PC-3 (cell line): Measurements from ENCODE around the gene RNPEP. TPM values are rescaled to one million over a fixed set of nuclear protein-coding genes. Genes with fewer than 3 reads are reported as not detected.

Experiments
- ATAC-seq: fragments of 200-7000 bp; cut with Tn5 transposase; 2 replicates; pipeline ENCODE4 v1.9.1; 2020; ENCODE audit warnings: mild to moderate bottlenecking, moderate library complexity
- BruUV-seq: library from RNA; stranded (reverse); fragments of 400-500 nt; replicated peaks from 2 replicates; lab custom pipeline; 2021; lab: Mats Ljungman, UMichigan
- CTCF ChIA-PET: fragments of 300-600 bp; sonication (Branson Sonifier 250); formaldehyde crosslinking; loops from one replicate; lab custom pipeline; 2022; ENCODE audit warnings: antibody characterized with exemption; lab: Charles Lee
- POLR2A ChIA-PET: fragments of 300-600 bp; sonication (Branson Sonifier 250); formaldehyde crosslinking; loops from one replicate; lab custom pipeline; 2022; ENCODE audit warnings: antibody characterized with exemption; ENCODE audit not compliant: unreplicated experiment; lab: Charles Lee
- DNase-seq: peaks from one replicate; pipeline ENCODE4 v3.0.0-alpha.2; 2015
- H2AFZ ChIP-seq: fragments of 300-600 bp; sonication (generic); 2 replicates; pipeline ENCODE4 v1.6.0; 2016; ENCODE audit warnings: antibody characterized with exemption, low read length
- H3F3A ChIP-seq: fragments of 300-600 bp; sonication (generic); one replicate; pipeline ENCODE4 v1.6.0; 2017; ENCODE audit warnings: antibody characterized with exemption, low read length, control low read depth, mild to moderate bottlenecking; ENCODE audit not compliant: unreplicated experiment
- H3K27ac ChIP-seq: fragments of 300-600 bp; sonication (generic); 2 replicates; pipeline ENCODE4 v1.5.1; 2016; ENCODE audit warnings: mild to moderate bottlenecking, low read length
- H3K27me3 ChIP-seq: fragments of 300-600 bp; sonication (generic); 2 replicates; pipeline ENCODE4 v1.6.1; 2016; ENCODE audit warnings: low read length, mixed read lengths
- H3K36me3 ChIP-seq: fragments of 300-600 bp; sonication (generic); 2 replicates; pipeline ENCODE4 v1.6.1; 2016; ENCODE audit warnings: low read depth, mixed run types, low read length, mixed read lengths
- H3K4me1 ChIP-seq: fragments of 300-600 bp; sonication (generic); 2 replicates; pipeline ENCODE4 v1.5.1; 2016; ENCODE audit warnings: low read length; ENCODE audit not compliant: insufficient read depth
- H3K4me2 ChIP-seq: fragments of 300-600 bp; sonication (generic); 2 replicates; pipeline ENCODE4 v1.6.0; 2016; ENCODE audit warnings: low read length
- H3K4me3 ChIP-seq: fragments of 300-600 bp; sonication (generic); 2 replicates; pipeline ENCODE4 v1.5.1; 2016; ENCODE audit warnings: mild to moderate bottlenecking, low read length, mixed read lengths
- H3K79me2 ChIP-seq: fragments of 300-600 bp; sonication (generic); 2 replicates; pipeline ENCODE4 v1.6.1; 2017; ENCODE audit warnings: low read length, mixed read lengths
- H3K9ac ChIP-seq: fragments of 300-600 bp; sonication (generic); 2 replicates; pipeline ENCODE4 v1.6.0; 2016; ENCODE audit warnings: mild to moderate bottlenecking, low read length
- H3K9me2 ChIP-seq: fragments of 300-600 bp; sonication (generic); replicated peaks from 2 replicates; pipeline ENCODE4 v1.6.1; 2016; ENCODE audit warnings: mixed run types, low read length, mixed read lengths
- H3K9me3 ChIP-seq: fragments of 300-600 bp; sonication (generic); 2 replicates; pipeline ENCODE4 v1.6.1; 2016; ENCODE audit warnings: low read length, mixed read lengths
- H4K20me1 ChIP-seq: fragments of 300-600 bp; sonication (generic); 2 replicates; pipeline ENCODE4 v1.6.1; 2016; ENCODE audit warnings: low read length, mixed read lengths
- CTCF ChIP-seq: fragments of 300-600 bp; sonication (generic); conservative IDR thresholded peaks from 2 replicates; pipeline ENCODE4 v1.5.1; 2017; ENCODE audit warnings: antibody characterized with exemption, low read depth, mild to moderate bottlenecking, low read length
- EZH2 ChIP-seq: fragments of 300-600 bp; sonication (generic); IDR thresholded peaks from one replicate; pipeline ENCODE4 v1.6.1; 2017; ENCODE audit warnings: antibody characterized with exemption, mild to moderate bottlenecking, low read length; ENCODE audit not compliant: unreplicated experiment
- EZH2phosphoT487 ChIP-seq: fragments of 300-600 bp; sonication (generic); IDR thresholded peaks from 2 replicates; pipeline ENCODE4 v1.6.1; 2018; ENCODE audit warnings: mild to moderate bottlenecking, antibody characterized with exemption, low read length, borderline replicate concordance
- intact Hi-C: fragments of 100-400 bp; cut with micrococcal nuclease; formaldehyde crosslinking; loops from 2 replicates; pipeline ENCODE4 v1.9.0; 2023
- total RNA-seq: library from RNA; depleted of rRNA; stranded (reverse); fragments of >200 nt; gene quantifications from 2 replicates; pipeline ENCODE4 v1.2.3, GENCODE V29; 2014

The RNPEP gene
- total RNA-seq, 1 experiment from 2014 or later, result 64.7 TPM

DNA sequence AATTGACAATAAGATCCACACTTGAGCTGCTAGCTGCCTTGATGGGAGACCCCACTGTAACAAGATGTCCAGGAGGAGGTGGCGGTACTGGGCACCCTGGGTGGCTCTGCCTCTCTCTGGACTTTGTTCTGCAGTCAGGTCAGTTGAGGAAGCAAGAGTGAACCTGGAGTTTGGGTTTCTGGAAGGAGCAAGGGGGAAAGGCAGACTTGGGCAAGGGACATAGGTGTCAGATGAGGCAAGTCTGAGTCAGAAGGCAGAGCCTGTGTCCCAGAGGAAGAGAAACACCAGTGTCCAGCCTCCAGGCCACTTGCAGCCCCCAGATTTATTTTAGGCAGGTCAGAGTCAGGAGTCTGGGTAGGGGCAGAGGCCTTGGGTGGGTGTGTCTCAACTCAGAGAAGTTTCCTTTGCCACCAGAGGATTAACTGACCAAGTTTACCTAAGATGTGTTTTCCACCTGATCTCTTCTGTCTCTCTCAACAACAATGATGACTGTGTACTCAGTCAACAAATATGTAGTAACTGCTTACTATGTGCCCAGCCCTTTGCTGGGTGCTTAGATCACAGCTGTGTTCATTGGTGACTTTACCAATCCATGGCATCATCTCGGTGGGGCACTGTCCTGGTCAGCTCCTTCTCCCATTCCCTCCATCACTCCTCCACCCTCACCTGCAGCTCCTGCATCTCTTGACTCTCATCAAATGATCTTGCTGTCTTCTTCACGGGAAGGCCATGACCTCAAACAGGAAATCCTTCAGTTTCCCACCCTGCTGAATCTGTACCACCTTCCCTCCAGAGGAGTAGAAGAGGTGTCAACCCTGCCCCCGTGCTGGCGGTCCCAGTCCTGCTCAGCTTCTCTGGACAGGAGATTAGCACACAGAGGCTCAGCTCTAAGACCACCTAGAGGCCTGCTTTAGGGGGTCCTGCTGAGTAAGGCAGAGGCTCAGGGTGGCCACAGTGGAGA, 64.6 kb downstream of the RNPEP start:
- no peaks in the 10 kb centered on the region for H3F3A ChIP-seq
- TSS peak; percentile 73 for BruUV-seq
- no peaks in the 10 kb centered on the region for H3K79me2 ChIP-seq
- ATAC-seq (peak; percentile 83), DNase-seq (peak; percentile 80)
- no peaks in the 10 kb centered on the region for H3K27me3 ChIP-seq
- no peaks in the 10 kb centered on the region for H3K36me3 ChIP-seq
- H3K9me3 ChIP-seq, result no peaks in the 10 kb centered on the region
- H2AFZ ChIP-seq, result no peak overlapping the region
- CTCF ChIA-PET, result interaction anchor here (1.8 kb wide), 1 partner anchor 12 kb away, joined by 5 read pairs; no protein-coding TSS in a partner anchor
- POLR2A ChIA-PET, result interaction anchor here (0.7 to 0.8 kb wide), 3 partner anchors 11 to 59 kb away, joined by 3 read pairs; no protein-coding TSS in a partner anchor
- no peaks in the 10 kb centered on the region for H4K20me1 ChIP-seq
- peak overlapping the region; percentile 99 for H3K27ac ChIP-seq
- H3K4me2 ChIP-seq, result peak overlapping the region; percentile 80
- H3K4me3 ChIP-seq, result peak overlapping the region; percentile 21; the same call in 1 of the 2 replicates
- H3K9ac ChIP-seq, result peak overlapping the region; percentile 81
- intact Hi-C loops, result no loop called here
- H3K4me1 ChIP-seq, result peaks cover 34% of the 10 kb centered on the region
- no peaks in the 10 kb centered on the region for H3K9me2 ChIP-seq
- TF ChIP-seq EZH2, result no peak
- TF ChIP-seq CTCF, result no peak

DNA sequence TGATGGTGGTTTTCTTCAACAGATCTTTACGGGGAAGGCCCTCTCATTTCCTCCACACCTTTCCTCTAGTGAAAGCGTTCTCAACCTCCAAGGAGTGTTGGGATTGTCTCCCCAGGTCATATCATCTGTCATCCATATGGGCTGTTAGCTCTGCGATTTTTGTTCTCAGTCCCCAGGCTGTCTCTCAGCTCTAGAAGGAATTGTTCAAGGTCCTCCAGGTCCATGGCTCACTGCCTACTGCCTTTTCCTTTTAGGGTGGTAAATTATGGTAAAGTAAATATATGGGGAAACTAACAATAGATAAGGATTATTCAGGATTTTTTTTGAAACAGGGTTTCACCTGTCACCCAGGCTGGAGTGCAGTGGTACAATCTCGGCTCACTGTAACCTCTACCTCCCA, 65.5 kb downstream of the RNPEP start:
- POLR2A ChIA-PET, result interaction anchor here (0.7 kb wide), 1 partner anchor 10 kb away, joined by 3 read pairs; no protein-coding TSS in a partner anchor
- ATAC-seq, result no peak
- H3K36me3 ChIP-seq, result no peaks in the 10 kb centered on the region
- peak overlapping the region; percentile 68 for H3K9ac ChIP-seq
- H4K20me1 ChIP-seq, result no peaks in the 10 kb centered on the region
- CTCF ChIA-PET, result no interaction called here
- no peak overlapping the region for H3K4me3 ChIP-seq
- no peaks in the 10 kb centered on the region for H3K27me3 ChIP-seq
- peaks cover 34% of the 10 kb centered on the region for H3K4me1 ChIP-seq
- no TSS peak for BruUV-seq
- no peak overlapping the region for H2AFZ ChIP-seq
- no peaks in the 10 kb centered on the region for H3K79me2 ChIP-seq
- H3K27ac ChIP-seq, result peak overlapping the region; percentile 99
- intact Hi-C loops, result no loop called here
- no peaks in the 10 kb centered on the region for H3K9me2 ChIP-seq
- DNase-seq, result no peak
- no peaks in the 10 kb centered on the region for H3K9me3 ChIP-seq
- TF ChIP-seq EZH2 (no peak), CTCF (no peak), EZH2phosphoT487 (no peak)
- no peaks in the 10 kb centered on the region for H3F3A ChIP-seq
- H3K4me2 ChIP-seq, result peak overlapping the region; percentile 80; the same call in 1 of the 2 replicates

GRCh38 chr1:202049129-202049528, 66.7 kb downstream of the RNPEP start:
- H3K27ac ChIP-seq, result no peak overlapping the region
- H3K27me3 ChIP-seq, result no peaks in the 10 kb centered on the region
- H3K79me2 ChIP-seq, result no peaks in the 10 kb centered on the region
- H3K9me3 ChIP-seq, result no peaks in the 10 kb centered on the region
- no TSS peak for BruUV-seq
- no peak overlapping the region for H3K4me3 ChIP-seq
- ChIA-PET CTCF (no interaction called here), POLR2A (no interaction called here)
- no peaks in the 10 kb centered on the region for H3F3A ChIP-seq
- TF ChIP-seq CTCF, result no peak
- intact Hi-C loops, result no loop called here
- no peaks in the 10 kb centered on the region for H4K20me1 ChIP-seq
- no peak overlapping the region for H3K4me2 ChIP-seq
- H3K9me2 ChIP-seq, result no peaks in the 10 kb centered on the region
- ATAC-seq (no peak), DNase-seq (no peak)
- H3K36me3 ChIP-seq, result no peaks in the 10 kb centered on the region
- no peak overlapping the region for H3K9ac ChIP-seq
- peaks cover 34% of the 10 kb centered on the region for H3K4me1 ChIP-seq
- no peak overlapping the region for H2AFZ ChIP-seq
